Superior temporal gyrus (tissue), 1 donor: ENCODE data around the gene HSPA9.
"Not testable (repeated sequence)": the region's sequence is repeated elsewhere in the genome, so short reads cannot be mapped to it uniquely, and the experiment has no call there.

Experiments used
- DNase-seq: peaks from one replicate; pipeline ENCODE4 v3.0.0-alpha.2; 2016; ENCODE audit errors: extremely low spot score

The HSPA9 gene

DNA sequence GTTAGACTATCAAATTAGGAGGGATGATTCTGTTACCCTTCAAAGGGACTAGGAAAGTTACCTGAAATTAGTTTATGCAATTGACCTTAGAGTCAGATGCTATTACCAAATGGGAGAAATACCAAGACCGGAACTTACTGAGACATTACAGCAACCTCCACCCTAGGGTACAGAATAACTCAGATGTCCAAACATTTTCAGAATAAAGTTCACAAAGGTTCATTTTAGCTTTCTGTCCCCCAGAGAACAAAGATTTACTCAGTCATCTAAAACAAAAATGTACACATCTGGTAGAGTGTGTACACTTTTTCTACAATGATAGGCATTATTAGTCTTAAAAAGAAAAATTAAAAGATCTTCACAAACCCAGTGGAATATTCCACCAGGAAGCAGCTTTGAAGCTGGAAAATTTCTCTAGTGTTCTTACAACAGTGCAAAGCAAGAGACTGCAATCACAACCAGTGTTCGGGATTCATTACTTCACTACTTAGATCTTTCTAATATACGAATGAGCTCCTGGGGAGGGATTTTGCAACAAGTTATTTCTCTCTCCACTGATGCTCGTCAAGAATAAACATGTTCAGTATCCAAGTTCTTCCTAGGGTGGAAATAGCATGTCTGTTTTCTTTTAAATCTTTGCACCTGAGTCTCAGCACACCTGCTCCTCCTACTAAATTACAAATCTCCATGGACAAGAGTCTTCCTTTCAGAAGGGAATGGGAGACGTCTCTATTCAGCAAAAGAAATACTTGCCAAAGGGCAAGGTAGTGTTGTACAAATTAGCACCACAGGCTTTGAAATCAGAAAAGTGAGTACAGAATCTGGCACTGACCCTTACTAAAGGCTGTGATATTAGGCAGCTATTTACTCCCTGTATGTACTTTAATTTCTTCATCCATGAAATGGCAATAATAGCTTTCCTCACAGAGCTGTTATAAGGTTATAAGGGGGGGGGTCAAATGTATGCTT lies 40.9 kb downstream of the HSPA9 start:
- DNase-seq = no peak

DNA sequence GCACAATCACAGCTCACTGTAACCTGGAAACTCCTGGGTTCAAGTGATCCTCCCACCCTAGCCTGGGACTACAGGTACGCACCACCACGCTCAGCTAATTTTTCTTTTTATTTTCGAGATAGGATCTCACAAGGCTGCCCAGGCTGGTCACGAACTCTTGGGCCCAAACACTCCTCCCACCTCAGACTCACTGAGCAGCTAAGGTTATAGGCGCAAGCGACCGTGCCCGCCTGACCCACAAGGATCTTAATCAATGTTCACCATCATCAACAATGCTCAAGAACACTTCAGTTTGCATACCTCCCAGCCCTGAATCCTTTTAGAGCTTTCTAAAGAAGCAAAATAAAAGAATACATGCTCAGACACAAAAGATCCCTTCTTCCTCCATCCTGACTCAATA lies 45.4 kb downstream of the HSPA9 start:
- DNase-seq = no peak

DNA sequence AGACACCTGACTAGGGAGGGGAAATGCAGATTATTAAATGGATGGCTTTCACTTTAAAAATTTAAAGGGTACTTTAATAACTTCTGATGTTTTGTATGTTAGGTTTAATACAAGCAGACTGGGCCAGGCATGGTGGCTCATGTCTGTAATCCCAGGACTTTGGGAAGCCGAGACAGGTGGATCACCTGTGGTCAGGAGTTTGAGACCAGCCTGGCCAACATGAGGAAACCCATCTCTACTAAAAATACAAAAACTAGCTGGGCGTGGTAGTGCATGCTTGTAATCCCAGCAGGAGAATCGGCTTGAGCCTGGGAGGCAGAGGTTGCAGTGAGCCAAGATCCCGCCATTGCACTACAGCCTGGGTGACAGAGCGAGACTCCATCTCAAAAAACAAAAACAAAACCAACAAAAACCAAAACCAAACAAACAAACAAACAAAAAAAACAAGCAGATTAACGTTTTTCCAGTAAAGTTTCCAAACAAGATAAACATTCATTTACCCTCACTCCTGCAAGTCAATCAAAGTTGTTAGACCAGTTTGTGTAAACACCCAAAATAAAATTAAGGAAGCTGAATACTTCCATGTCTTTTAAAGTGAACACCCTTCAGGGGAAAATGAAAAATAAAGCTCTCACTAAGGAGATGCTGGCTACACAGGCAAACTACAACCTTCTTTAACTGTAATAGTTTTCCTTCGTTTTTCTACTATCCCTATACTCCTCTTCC lies 46.3 kb downstream of the HSPA9 start:
- no peak for DNase-seq

DNA sequence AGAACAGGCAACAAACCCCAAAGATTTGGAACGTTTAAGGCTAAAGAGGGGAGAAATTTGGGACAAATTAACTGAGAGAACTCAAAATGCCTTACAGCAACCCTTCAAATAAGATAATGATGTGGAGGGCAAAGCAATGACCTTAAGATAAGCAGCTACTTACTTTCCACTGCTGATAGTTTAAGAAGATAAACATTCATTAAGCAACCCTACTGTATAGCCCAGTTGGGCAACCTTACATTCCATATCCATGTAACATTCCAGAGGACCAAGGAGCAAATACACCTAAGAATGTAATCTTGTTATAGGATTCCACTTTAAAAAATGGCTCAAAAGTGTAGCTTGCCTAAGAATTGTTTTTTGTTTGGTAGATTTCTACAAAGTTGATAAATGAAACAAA lies 47.0 kb downstream of the HSPA9 start:
- no peak for DNase-seq

DNA sequence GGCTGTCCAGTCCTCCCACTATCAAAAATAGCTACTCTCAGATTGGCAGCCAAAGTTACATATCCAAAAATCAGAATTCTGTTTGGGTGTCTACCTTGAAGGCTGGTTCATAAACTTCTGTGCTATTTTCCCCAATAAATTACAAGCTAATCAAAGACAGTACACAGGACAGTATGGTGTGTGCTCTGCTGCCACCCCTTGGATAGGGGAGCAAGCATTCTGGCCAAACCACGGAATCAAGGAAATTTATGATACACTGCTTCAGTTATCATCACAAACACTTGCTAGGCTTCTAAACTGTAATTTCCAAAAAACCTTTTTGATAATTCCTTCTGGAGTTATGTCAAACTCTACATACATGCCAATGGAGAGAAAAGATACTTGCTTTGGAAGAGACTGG lies 48.0 kb downstream of the HSPA9 start:
- DNase-seq = no peak

DNA sequence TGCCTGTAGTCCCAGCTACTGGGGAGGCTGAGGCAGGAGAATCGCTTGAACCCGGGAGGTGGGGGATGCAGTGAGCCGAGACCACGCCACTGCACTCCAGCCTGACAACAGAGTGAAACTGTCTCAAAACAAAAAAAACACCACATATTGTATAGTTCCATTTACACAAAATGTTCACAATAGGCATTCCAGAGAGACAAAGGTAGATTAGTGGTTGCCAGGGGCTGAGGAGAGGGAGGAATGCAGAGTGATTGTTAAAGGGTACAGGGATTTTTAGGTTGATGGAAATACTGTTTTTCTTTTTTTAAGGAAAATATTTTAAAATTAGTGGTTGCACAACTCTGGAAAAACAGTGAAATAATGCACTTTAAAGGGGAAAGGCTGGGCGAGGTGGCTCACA lies 51.8 kb downstream of the HSPA9 start:
- DNase-seq = no peak

DNA sequence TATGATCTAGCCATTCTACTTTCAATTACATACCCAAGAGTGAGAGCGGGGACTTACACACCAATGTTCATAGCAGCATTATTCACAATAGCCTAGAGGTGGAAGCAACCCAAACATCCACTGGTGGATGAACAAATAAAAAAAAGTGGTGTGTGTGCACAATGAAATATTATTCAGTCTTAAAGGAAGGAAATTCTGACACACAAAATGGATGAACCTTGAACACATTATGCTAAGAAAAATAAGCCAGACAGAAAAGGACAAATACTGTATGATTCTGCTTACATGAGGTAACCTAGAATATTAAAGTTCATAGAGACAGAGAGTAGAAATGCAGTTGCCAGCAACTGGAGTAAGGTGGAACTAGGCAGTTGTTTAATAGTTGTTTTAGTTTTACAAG lies 54.2 kb downstream of the HSPA9 start:
- no peak for DNase-seq

DNA sequence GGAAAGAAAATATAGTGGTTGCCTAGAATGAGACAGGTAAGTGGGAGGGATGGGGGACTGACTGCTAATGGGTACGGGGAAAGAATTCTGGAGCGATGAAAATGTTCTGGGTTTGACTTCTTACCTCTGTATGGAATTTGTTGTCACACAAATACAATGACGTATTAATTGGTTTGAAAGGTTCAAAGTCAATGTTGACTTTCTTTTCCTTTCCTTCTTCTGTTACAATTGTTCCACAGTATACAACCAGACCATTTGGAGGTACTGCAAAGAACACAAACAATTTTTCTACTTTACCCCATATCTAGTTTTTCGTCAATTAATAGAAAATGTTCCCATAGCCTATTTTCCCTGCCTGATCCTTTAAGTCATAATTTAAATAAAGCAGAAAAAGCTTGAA lies 57.8 kb downstream of the HSPA9 start:
- DNase-seq = no peak

DNA sequence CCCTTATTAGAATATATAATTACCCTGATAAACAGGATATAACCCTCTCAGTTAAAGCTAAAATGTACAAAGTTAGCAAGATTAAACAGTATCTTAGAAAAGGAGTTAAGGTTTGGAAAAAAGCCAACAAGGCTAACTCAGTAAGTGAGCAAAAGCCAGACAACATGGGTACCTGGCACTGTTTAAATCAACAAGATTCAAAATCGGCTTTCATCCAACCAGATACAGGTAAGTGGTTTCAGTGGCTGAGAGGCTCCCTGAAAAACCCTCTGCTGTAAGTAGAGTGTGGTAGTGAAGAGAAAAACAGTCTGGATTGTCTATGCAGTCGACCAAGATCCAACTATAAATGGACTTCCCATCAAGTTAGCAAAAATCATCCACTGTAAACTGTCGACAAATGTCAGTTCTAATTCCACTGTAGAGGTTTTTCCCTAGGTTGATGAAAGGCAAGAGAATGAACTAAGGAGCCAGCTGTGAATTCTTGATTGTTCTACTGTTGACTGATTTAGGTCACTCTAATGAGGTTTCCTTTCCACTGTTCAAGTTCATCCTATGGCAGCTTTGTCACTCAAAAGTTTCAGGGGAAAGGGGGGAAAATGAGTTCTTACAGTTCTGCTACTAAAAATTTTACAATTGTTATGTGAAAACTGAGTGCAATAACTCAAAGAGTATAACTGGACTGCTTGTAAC lies 59.5 kb downstream of the HSPA9 start:
- no peak for DNase-seq

DNA sequence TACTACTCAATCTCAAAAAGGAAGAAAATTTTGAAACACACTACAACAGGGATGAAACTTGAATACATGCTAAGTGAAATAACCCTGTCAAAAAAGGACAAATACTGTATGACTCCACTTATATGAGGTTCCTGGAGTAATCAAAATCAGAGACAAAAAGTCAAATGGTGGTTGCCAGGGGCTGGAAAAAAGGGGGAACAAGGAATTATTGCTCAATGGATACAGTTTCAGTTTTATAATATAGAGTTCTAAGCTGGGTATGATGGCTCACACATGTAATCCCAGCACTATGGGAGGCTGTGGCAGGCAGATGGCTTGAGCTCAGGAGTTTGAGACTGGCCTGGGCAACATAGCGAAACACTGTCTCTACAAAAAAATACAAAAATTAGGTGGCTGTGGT lies 61.2 kb downstream of the HSPA9 start:
- DNase-seq = no peak

DNA sequence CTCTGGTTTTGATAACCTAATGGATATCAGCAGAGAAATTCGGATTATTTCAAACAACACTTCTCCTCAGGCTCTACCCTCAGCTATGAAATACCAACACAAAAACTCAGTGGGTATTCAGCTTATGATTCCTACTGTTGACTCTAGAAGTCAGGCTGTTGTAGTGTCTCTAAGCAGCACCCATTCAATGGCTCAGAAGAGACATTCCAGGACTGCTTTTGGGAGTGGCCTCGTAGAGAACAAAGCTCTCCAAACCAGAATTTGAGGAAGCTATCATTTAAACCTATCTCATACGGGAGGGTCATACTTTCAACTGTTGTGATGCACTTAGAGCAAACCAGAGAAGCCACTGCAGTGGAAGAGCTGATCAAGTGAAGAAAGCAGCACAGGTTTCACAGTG lies 66.2 kb downstream of the HSPA9 start:
- DNase-seq = no peak

DNA sequence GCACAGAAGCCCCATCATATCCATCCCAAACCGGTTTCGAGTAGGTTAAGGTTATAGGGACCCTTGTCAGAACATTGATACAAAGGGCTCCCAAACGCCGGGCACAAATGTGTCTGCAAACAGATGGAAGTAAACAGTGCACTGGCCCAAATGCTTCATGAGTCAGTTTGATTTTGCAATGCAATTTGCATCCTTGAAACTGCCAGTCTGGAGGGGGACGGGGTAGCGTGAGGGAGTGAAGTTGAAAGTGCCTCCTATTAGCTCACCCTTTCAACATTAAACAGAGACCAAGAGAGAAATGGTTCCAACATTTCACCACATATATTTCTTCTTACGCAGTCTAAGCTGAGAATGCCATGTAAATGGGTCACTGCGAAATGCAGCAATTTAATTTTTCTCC lies 67.7 kb downstream of the HSPA9 start:
- DNase-seq = not testable (repeated sequence)

DNA sequence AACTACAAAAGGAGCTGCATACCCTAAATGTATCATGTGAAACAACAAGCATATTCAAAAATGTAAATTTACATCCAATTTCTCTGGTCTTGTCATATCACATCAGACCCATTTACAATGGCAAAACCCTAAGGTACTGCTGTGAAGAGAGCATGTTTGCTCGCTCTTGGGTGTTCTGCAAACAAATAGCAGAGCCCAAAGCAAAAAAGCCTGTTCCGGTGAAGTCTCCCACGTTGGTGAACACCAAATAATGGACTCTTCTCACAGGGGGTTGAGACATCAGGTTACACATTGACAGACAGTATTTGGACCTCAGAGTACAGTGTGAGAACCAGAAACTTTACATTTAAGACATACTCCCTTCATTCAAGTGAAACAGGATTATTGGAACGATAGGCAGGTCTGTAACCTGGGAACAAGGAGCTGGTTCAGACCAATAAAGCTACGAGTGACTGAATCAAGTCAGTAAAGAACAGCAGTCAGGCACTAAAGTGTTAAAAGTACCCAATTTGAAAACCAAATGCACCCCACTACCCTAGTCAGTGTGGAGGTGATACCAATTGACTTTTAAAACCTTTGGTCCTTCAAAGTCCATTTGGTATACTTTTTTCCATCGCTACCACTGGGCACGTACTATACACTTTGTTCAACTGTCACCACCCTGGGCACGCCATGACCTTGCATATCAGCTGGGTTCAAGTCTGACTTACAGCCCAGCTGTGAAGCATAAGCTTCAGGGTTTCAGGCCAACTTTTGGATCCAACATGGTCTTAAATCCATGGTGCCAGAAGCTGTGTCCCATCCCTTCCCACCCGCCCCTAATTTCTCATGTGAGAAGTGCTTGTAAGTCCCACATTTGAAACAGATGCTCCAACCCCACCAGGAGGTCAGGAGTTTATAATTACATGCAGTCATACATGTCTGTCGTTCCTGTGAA lies 68.6 kb downstream of the HSPA9 start:
- no peak for DNase-seq

DNA sequence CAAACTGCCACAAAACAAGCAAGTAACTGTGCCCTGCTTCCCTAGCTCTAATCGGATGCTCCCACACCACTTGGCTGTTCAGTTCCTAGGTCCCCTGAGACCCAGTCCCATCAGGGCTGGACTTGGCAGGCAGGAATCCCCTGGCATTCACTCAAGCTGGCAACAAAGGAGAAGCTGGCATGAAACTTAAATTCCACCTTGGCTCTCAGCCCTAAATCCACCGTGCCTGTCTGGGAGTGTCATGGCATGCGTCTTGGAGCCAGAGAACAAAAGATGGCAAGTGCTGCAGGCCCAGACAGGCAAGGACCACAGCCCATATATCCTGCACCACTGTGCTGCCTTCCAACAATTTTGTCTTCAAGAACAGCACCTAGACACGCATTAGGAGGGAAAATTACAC lies 70.4 kb downstream of the HSPA9 start:
- no peak for DNase-seq
